Effector CD8-positive, alpha-beta T cell (primary cell): Measurements from ENCODE around the gene FZD4.
"Not testable (repeated sequence)": the region's sequence is repeated elsewhere in the genome, so short reads cannot be mapped to it uniquely, and the experiment has no call there.

Source experiments
- DNase-seq: peaks from one replicate; lab custom pipeline; 2025; lab: John Stamatoyannopoulos, UW
- total RNA-seq, 4 experiments: gene quantifications; one replicate each; lab custom pipeline; 2026; lab: John Stamatoyannopoulos, UW

Gene FZD4
- 0.27 to 4.6 (median 1.3) reads per million in 4 experiments for total RNA-seq

DNA sequence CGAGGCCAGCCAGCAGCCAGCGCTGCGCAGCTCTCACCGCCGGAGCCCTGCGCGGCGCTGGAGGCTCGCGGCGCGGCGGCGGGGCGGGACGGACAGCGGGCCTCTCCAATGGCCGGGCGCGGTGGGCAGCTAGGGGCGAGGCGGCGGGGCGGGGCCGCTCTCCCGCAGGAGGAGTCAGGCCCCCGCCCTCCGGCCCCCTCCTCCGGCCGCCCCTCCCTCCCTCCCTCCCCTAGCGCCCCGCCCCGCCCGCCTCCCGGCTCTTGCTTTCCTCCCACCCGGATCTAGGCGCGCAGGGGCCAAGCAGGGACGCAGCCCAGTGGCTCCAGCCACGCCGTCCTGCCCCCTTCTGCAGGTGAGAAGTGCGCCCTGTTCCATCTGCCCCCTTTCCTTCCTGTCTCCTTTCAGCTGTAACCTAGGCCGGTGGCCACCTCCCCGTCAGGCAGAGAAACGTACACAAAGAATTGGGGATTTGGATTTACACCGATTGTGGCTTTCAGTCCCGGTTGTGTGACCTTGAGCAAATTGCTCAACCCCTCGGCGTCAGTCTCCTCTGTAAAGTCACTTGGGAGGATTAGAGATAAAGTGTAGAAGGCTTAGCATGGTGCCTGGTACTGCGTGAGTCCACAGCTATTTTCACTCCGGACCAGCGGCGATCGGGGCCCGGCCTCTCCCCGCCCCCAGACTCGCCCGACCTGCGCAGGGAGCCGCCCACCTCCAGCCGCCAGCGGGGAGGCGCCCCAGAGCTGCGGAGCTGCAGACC is at the start of gene FZD4:
Gene FZD4, minus strand, starts transcription at position 35 of the 760 bp plus-strand sequence. CDS start 310 bp downstream, outside the sequence.
- DNase-seq: no peak

DNA sequence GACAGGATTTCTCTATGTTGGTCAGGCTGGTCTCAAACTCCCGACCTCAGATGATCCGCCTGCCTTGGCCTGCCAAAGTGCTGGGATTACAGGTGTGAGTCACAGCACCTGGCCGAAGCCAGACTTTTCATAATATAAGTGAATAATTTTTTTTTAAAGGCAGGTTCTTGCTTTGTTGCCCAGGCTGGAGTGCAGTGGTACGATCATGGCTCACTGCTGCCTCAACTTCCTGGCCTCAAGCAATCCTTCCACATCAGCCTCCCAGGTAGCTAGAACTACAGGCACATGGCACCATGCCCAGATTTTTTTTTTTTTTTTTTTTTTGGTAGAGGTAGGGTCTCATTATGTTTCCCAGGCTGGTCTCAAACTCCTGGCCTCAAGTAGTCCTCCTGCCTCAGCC is 49.1 kb upstream of the FZD4 start:
- not testable (repeated sequence) for DNase-seq

DNA sequence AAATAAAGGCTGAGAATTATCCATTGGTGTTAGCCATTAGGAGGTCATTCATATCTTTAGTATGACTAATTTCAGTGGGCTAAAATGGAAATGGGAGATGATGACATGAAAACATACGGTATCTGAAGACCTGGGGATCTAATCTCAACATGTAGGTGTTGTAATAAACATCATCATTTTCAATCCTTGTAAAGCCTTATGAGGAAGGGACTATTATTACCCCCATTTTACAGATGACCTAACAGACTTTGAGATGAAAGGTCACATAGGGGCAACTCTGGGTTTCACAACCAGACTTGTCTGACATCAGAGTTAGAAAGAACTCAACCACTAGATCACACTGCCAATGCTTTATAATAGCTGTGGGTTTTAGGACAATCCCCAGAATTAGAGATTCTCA is 47.7 kb upstream of the FZD4 start:
- no peak for DNase-seq

DNA sequence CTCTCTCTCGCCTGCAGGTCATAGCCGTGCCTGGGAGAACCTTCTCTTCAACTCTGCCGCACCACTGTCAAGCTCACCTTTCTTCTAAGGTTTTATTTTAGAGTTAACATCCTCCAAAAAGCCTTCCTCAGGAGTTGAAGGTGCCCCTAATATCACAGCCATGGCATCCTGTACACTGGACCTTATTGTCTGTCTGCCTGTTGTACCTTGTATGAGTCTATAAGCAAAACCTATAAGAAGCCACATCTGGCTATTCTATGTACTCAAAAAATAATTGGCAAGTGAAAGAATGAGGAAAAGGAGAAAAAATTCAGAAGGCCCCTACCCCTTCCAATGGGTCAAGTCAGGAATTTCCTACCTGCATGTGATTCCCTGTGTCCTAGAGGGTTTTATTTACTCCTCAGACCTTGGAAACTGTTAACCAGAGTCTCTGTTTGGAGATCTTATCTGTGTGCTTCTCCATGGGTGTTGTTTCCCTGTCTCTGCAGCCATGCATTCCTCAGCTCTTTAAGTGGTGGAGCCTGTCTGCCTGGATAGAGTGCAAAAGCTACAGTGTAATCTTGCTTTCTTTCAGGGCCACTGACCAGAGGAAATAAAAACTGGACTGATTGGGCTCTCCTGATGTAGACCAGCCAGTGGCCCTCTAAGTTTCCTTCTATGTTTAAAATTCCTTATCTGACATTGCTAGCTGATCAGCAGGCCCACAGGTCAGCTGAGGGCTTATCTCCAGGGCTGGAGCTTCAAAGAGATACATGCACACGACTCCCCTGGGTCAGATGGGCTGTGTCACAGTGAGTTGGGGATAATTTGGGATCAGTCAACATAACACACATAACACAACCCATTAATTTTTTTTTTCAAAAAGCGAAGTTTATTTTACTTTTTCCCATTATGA is 44.9 kb upstream of the FZD4 start:
- DNase-seq: no peak

DNA sequence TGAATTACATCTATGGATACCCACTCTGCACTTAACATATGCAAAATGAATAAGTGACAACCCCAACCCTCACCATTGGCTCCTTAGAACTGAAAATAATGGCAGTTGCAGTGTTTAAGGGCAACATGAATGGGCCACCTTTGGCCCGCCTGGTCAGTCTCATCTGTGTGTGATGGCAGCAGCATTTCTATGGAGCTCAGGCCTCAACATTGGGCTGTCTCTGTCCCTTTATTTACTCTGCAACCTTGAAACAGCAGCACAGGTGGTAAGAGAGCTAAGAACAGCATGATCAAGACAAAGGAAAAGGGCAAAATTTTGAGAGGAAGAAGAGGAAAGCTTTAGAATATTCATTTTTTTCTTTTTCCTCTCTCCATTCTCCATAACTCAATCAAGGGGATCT is 44.2 kb upstream of the FZD4 start:
- DNase-seq: no peak

DNA sequence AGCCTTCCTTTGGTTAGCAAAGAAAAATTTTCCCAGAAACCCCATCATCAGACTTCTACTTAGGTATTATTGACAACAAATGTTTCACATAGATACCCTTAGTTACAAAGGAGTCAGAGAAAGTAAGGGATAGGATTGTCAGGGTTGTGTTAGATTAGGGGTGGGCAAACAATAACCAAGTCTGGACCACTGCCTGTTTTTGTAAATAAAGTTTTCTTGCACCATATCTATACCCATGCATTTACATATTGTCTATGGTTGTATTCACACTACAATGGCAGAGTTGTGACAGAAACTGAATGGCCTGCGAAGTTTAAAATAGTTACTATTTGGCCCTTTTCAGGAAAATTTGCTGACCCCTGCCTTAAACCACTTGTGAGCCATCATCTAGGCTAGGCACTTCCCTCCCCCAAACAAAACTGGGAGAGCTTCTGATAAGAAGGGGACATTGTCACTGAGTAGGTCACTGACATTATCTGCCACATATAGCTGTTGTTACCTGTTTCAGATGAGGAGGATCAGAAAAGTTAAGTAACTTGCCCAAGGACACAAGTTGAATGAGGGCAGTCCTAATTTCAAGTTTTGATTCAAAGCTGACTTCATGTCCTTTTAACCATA is 41.9 kb upstream of the FZD4 start:
- no peak for DNase-seq

DNA sequence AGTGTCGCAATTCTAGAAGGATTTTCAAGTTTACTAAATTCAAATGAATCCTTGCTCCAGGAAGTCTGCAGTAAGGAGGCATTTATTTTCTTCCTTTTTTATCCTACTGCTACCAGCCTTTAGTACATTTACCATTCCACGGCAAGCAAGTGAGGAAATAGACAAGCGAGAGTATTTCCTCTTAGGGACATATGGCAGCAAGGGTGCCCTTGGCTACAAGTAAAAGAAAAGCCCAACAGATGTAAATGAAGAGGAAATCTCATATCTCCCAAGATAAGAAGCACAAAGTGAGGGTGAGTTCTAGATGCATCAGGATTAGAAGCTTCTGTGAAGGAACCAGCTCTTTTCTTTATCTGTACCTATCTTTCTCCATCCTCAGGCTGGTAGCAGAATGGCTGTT is 37.8 kb upstream of the FZD4 start:
- DNase-seq: no peak

DNA sequence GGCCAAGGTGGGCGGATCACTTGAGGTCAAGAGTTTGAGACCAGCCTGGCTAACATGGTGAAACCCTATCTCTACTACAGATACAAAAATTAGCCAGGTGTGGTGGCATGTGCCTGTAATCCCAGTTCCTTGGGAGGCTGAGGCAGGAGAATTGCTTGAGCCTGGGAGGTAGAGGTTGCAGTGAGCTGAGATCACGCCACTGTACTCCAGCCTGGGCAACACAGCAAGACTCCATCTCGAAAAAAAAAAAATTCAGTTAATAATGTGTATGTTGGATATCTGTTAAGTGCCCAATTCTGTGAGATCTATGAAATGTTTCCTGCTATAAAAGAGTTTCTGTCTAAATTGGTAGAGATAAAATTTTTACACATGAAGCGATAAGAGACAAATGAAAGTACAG is 37.1 kb upstream of the FZD4 start:
- DNase-seq: not testable (repeated sequence)

DNA sequence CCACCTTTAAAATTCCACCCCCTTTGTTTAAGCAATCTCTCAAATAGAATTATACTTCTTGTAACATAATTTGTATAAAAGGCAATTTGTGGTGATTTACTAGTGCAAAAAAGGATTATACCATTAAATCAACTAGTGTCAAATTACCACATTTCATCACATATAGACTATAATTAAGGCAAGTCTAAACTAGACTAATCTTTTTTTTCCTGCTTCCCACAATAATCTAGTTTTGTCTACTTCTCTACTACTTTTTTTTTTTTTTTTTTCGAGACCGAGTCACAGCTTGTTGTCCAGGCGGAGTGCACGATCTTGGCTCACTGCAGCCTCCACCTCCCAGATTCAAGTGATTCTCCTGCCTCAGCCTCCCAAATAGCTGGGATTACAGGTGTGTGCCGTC is 36.1 kb upstream of the FZD4 start:
- DNase-seq: no peak

DNA sequence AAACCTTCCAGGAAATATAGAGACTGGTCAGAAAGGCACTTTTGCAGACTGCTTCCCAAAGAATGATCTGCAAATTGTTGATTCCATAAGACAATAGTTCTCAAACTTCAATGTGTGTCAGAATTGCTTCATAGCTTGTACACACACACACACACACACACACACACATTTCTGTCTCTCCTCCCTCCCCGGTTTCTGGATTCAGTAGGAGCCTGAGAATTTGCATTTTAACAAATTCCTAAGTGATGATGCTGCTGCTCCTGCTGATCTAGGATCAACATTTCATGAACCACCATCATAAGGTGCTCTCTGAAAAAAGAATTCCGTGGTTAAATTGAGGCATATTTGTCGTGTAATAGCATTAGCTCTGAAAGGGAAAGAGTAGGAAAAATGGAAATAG is 35.3 kb upstream of the FZD4 start:
- DNase-seq: no peak

DNA sequence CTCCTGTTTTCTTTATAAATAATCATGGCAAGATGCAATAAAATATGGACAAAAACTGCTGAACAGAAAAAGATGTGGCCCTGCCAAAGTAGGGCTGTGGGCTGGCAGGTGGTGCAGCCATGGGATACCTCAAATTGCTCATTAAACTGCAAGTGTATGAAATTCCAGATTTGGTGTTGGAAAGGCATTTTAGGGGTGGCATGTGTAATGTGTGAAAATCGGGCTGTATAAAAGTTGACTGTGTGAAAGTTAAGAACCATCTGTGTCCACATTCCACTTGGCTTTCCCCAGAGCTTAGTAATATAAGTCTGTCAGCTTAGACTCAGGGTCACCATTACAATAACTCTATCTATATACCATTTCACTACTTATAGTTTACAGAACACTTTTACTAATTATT is 34.8 kb upstream of the FZD4 start:
- no peak for DNase-seq

DNA sequence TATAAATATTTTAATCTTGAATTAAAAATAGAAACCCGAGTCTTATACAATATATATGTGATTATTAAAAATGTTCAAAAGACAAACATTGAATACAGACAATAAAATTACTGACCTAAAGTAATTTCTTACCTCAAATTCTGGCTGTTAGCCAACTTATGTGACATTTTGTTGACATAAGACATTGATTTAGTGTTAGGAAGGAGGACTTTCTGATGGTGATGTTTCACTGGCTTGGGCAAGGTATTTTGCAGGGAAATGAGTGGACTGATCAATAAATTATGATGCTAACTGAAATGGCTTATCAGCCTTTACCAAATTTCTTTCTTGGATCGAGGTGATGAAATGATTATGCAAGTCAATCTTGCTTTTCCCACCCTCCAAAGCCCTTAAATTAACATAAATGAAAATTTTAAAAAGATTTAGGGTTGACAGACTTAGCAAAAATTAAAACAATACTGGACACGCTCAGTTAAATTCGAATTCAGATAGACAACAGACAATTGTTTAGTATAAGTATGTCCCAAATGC is 33.2 kb upstream of the FZD4 start:
- DNase-seq: no peak

DNA sequence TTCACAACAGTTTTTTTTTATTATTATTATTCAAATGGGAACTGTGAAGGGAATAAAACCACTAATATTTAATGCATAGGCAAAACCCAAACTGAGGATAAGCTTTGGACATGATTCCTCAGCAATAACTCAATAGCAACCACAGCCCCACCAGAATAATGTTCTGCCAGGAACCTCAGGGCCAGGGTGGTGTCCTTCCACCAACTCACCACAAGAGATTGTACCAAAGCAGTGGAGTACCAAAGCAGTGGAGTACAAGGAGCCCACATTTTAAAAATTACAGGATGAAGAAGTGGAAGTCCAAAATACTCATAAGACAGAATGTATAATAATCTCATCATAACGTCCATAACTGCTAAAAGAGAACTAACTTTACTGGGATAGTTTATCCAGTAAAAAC is 32.5 kb upstream of the FZD4 start:
- no peak for DNase-seq

DNA sequence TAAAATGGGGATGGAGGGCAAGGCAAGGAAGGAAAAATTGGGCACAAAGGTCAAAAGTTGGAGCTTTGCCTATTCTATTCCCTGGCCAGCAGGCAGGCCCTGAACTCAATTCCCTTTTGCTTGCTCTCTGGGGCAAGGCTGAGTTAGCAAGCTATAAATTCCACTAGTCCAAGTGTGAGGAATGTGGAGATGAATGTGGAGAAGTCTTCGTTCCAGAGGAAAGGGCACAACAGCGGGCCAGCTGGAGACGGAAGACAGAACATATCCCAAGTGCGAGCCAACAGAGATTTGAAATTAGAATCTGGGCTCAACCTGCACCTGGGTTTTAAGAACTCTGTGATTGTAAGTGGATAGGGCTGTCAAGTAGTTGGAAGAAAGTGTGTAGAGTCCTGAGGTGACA is 29.5 kb upstream of the FZD4 start:
- DNase-seq: no peak

DNA sequence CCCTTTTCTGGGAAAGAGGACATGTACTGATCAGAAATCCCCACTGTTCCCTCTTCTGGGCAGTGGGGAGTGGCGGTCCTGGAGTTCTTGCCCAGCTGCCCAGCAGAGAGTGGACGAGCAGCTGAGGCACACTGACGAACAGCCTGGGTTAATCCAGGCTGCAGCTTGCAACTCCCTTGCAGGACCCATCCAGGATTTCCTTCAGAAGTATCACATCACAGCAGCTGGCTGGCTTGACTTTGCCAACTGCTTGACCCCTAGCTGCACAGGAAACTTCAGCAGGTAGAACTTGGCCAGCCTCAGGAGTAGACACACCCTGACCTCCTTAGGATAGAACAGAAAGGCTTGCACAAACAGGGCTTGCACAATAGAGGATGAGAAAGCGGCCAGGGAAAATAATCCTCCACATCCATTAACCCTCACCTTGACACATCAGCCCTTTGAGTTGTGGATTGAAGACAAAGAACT is 27.9 kb upstream of the FZD4 start:
- DNase-seq: no peak

DNA sequence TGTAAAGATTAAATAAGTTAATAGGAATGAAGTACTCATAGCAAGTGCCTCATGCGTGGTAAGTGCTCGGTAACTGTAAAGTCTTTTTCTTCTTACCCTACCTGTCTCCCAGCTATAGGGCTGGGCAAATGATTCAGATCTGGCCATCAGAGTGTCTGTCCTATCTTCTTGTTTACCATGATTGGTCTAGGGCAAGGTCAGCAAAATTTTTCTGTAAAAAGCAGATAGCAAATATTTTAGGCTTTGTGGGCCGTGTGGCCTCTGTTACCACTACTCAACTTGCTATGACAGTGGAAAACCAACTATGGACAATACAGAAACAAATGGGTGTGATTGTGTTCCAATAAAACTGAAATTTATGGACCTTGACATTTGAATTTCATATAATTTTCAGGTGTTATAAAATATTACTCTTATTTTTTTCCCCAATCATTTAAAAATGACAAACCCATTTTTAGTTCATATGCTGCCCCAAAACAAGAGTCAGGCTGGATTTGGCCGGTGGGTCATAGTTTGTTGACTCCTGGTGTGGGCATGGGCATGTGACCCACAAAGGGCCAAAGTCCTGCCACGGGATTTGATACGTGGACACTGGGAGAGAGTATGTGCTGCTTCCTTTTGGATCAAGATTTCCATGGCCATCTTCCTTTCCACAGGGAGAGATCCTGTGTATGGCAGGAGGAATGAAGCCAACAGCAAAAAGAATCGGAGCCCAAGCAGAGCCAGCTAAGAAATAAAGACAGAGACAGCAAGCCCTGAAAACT is 26.8 kb upstream of the FZD4 start:
- no peak for DNase-seq

DNA sequence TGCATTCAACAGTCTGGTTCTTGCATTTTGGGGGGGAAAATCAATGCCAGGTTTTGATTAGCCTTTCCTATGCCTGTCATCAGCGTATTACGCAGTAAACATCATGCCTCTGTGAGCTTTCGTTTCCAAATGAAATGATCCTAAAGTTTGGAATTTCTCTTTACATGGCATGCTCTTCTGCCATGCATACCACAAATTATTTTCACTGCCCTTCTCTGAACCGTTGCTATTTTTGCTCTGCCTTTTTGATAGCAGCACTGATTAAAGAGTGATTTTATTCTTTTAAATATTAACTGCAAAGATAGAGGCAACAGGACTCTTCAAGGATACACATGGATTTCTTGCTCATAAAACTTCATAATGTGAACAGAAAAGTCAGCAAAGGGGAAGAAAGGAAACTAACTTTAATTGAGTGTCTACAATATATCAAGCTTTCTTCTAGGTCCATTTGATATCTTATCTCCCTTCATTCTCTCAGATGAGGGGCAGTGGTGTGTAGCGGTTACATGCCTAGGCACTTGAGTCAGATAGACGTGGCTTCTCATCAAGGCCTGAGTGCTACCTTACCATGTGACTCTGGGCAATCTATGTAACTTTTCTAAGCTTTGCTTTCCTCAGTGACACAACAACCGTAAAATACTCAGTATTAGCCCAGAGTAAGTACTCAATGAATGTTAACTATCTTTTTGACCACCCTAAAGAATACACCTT is 25.0 kb upstream of the FZD4 start:
- DNase-seq: no peak

DNA sequence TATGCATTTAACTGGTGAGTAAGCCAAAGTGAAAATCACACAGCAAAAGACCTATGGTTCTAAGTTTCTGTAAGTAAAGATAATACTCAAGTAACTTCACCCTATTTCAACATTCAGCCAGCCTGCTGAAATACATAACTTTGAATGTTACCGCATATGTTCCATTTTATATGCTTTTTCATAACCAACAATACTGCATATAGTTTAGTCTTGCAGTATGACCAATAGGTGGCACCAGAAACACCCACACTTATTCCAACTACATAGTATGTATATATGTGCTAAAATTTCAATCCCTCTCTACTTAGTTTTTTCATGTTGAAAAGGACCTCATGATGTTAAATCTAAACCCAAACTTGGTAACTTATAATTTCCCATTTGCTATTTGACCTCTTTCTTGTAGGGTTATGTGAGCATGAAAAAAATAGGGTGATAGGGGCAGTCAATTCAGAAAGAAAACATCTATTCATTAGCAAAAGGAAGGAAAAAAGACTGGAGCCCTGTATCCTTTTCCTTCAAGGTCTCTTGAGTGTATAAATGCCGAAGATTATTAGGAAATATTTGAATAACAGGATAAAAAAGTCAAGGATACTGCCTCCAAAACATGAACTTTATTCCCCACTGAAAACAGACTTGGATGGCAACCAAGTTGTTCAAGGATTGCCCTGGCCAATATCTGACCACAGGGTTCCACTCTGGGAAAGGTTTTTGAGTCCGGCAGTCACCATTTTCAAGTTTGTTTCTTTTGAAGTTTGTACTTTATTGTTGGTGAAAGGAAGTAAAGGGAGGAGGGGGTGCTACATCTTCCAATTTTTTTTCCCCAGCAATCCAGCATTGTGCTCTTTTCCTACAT is 23.8 kb upstream of the FZD4 start:
- no peak for DNase-seq

DNA sequence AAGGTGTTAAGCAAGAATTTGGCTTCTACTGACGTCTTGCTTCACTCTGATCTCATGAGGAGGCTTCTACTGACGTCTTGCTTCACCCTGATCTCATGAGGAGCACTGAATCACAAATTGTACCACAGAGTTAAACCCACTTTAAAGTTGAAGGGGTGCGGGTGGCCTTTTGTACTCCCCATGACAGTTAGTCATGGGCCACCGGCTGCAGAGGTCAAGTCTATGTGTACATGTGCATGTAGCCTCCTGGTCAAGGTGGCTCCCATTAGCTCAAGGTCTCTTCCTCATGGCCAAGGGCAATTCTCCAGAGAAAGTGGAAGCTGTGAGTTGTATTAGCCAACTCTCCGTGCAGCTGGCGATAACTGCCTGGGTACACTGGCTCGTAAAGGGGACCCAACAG is 23.1 kb upstream of the FZD4 start:
- DNase-seq: no peak
